PFSK-1 (cell line): Measurements from ENCODE around the gene ST3GAL6.

Experiments used
- FOXP2 ChIP-seq: optimal IDR thresholded peaks from 2 replicates; pipeline ENCODE3; 2011; ENCODE audit warnings: borderline replicate concordance, control low read depth, inconsistent platforms; ENCODE audit not compliant: insufficient read depth; ENCODE audit errors: extremely low read length, extremely low read depth
- POLR2AphosphoS5 ChIP-seq: IDR thresholded peaks from 2 replicates; pipeline ENCODE4 v1.6.1; 2012; ENCODE audit warnings: low read depth, mild to moderate bottlenecking, control low read depth, low read length, moderate library complexity
- SIN3A ChIP-seq: IDR thresholded peaks from 2 replicates; pipeline ENCODE4 v1.6.1; 2012; ENCODE audit warnings: mild to moderate bottlenecking, low read length, moderate library complexity, borderline replicate concordance; ENCODE audit not compliant: insufficient read depth
- TAF1 ChIP-seq: IDR thresholded peaks from 2 replicates; pipeline ENCODE4 v1.6.1; 2012; ENCODE audit warnings: low read length, control low read depth, borderline replicate concordance; ENCODE audit not compliant: insufficient read depth
- TF ChIP-seq, protein P1 (sequence below), 2 experiments: IDR thresholded peaks; 2 replicates each; pipeline versions ENCODE4 v1.6.1 to v1.8.0; 2011 to 2012; ENCODE audit warnings: low read depth in 2 of 2, low read length in 2 of 2, control low read depth in 1 of 2, inconsistent platforms in 1 of 2, mild to moderate bottlenecking in 1 of 2, moderate library complexity in 1 of 2; ENCODE audit not compliant: insufficient read depth in 1 of 2

The ST3GAL6 gene

DNA sequence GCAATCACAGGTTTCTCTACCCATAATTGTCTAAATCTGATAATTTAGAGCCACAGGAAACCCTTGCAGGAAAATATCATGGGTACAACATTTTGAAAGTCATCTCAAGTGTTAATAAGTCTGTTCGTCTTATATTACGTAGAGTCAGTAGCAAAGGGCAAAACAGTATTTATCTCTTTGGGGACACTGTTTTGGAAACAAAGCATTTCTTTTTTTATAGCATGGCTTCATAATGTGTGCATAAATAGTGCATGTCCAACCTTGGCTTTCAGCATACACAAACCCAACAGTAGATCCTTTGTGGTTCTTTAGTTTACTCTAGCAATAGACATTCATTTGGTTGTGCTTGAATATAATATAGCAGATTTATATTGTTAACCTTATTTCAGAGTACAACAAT lies 24.0 kb downstream of the ST3GAL6 start:
- TF ChIP-seq FOXP2: no peak
- no peak for TF ChIP-seq TAF1
- TF ChIP-seq POLR2AphosphoS5: no peak
- TF ChIP-seq SIN3A: no peak
- TF ChIP-seq, protein P1, sequence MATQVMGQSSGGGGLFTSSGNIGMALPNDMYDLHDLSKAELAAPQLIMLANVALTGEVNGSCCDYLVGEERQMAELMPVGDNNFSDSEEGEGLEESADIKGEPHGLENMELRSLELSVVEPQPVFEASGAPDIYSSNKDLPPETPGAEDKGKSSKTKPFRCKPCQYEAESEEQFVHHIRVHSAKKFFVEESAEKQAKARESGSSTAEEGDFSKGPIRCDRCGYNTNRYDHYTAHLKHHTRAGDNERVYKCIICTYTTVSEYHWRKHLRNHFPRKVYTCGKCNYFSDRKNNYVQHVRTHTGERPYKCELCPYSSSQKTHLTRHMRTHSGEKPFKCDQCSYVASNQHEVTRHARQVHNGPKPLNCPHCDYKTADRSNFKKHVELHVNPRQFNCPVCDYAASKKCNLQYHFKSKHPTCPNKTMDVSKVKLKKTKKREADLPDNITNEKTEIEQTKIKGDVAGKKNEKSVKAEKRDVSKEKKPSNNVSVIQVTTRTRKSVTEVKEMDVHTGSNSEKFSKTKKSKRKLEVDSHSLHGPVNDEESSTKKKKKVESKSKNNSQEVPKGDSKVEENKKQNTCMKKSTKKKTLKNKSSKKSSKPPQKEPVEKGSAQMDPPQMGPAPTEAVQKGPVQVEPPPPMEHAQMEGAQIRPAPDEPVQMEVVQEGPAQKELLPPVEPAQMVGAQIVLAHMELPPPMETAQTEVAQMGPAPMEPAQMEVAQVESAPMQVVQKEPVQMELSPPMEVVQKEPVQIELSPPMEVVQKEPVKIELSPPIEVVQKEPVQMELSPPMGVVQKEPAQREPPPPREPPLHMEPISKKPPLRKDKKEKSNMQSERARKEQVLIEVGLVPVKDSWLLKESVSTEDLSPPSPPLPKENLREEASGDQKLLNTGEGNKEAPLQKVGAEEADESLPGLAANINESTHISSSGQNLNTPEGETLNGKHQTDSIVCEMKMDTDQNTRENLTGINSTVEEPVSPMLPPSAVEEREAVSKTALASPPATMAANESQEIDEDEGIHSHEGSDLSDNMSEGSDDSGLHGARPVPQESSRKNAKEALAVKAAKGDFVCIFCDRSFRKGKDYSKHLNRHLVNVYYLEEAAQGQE (IDR thresholded peaks at IDR 0.05; ENCODE audit: insufficient read depth in 1 of 2, low read depth in 2 of 2, low read length in 2 of 2): no peak

DNA sequence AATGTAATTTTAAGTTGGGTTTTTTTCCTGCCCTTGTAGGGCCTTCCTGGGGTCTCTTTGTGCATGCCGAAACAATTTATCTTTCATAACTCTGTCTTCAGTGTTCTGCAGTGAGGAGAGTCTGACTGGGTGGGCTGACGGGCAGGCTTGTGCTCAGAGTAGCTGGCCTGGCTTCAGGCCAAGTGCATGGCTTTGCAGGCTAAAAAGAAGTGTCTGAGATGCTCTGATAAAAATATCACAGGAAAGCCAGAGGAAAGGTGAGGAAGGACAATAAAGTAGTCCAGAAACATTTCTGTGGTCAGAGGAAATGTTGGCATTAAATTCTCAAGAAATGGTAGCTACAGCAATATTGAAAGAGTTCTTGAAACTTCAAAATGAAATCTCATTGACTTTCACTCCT lies 25.5 kb downstream of the ST3GAL6 start:
- TF ChIP-seq SIN3A (no peak), POLR2AphosphoS5 (no peak), TAF1 (no peak), FOXP2 (no peak)
- TF ChIP-seq, protein P1 (IDR thresholded peaks at IDR 0.05; ENCODE audit: insufficient read depth in 1 of 2, low read depth in 2 of 2, low read length in 2 of 2): no peak

DNA sequence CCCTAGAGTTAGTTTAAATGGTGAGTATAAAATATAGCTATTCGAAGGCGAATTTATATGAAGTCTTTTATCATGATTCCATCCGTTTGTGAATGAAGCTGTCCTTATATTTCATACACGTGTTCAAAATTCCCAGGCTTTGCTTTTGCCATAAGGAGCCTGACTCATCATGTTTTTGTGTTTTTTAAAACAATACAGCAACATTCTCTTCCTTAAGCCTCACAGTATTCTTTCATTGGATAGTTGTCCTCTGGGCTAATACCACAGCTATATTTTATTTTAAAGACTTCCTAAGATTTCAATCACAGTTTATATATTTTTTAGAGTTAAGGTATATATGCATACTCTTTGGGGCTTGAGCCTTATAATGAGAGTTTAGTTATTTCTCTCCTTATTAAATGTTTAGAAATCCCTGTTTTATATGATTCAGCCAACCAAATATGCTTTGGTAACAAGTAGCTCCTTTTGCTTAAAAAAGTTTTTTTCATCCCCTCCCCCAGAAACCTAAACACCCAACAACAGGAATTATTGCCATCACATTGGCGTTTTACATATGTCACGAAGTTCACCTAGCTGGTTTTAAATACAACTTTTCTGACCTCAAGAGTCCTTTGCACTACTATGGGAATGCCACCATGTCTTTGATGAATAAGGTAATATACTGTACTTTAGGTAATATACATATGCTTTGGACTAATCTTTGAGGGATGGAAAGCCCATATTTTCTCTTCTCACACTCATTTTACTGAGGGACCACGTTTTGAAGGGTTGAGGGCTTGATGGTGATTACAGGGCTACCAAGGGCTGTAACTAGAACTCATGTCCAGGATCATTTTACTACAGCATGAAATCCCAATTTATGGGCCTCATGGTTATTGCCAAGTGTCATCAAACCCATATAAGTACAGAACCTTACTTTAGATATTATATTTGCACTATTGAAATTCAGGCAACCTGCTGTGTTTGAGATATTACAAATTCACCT lies 28.5 kb downstream of the ST3GAL6 start:
- TF ChIP-seq POLR2AphosphoS5 (no peak), FOXP2 (no peak), SIN3A (no peak), TAF1 (no peak)
- TF ChIP-seq, protein P1 (IDR thresholded peaks at IDR 0.05; ENCODE audit: insufficient read depth in 1 of 2, low read depth in 2 of 2, low read length in 2 of 2): no peak

DNA sequence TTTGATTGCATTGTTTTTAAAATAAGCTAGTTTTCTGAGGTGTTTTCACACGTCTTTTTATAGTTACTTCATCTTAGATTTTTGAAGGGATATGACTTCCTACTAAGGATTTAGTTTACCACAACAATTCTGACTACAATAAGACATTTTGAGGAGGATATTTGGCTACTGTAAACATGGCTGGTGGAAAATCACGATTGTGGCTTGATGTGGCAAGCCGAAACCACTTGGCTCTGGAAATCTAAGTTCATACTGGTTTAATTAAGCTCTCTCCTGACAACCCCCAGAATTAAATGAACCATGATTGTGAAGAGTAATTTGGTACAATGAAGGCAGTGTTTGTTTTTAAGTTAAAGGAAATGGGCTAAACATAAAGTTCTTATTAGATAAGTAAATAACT lies 30.8 kb downstream of the ST3GAL6 start:
- TF ChIP-seq, protein P1 (IDR thresholded peaks at IDR 0.05; ENCODE audit: insufficient read depth in 1 of 2, low read depth in 2 of 2, low read length in 2 of 2): no peak
- no peak for TF ChIP-seq FOXP2
- TF ChIP-seq POLR2AphosphoS5: no peak
- no peak for TF ChIP-seq TAF1
- TF ChIP-seq SIN3A: no peak
